ENCODE results near the gene TBC1D22A. TPM values are rescaled to one million over a fixed set of nuclear protein-coding genes. Genes with fewer than 3 reads are reported as not detected.

The TBC1D22A gene
- total RNA-seq, 6 donors from 2014 or later: 27.1 to 48.2 (median 35.3) TPM

DNA sequence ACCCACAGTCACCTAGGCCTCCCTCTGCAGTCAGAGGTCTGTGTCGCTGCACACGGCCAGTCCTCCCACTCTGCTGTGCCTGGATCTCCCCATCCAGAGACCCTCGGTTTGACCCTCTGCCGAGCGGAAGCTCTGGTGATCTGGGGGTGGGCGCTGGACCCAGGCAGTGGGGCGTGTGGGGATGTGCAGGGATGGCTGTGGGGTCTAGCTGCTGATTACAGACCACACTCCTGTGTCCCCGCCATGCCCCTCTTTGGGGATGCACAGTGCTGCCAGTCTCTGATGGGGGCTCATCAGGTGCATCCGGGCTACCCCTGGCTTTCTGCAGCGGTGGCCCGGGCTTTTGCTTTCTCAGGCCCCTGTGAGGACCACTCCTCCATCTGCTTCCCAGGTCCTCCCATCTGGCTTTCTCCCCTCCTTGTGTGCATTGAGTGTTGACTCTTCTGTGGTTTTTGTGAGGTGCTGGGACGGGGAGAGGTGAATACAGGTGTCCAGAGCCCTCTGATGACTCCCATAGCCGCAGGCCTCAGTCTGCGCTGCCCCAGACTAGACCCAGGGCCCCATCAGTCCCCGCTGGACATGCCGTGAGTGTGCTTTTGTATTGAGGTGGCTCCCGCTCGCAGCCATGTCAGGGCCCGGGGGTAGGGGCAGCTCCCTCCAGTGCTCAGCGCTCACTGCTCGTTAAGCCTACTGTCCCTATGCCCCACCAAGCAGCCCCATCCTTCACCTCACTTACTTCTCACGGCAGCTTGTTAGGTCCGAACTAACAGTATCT, 251.6 kb downstream of the TBC1D22A start:
- DNase-seq (no peak), ATAC-seq (ENCODE audit: low FRiP score in 2 of 2) (no peak)
- peaks cover 0 to 7% (median 3%) of the 10 kb centered on the region in 4 donors for H3K36me3 ChIP-seq
- no peaks in the 10 kb centered on the region for H3K9me3 ChIP-seq
- H3K27ac ChIP-seq: peak overlapping the region in 1 of 4 donors; percentile 63
- no peaks in the 10 kb centered on the region for H3K27me3 ChIP-seq
- TF ChIP-seq POLR2AphosphoS5 (IDR thresholded peaks at IDR 0.05) (no peak), POLR2A (IDR thresholded peaks at IDR 0.05) (no peak), EP300 (IDR thresholded peaks at IDR 0.05) (no peak)
- TF ChIP-seq, protein P1, sequence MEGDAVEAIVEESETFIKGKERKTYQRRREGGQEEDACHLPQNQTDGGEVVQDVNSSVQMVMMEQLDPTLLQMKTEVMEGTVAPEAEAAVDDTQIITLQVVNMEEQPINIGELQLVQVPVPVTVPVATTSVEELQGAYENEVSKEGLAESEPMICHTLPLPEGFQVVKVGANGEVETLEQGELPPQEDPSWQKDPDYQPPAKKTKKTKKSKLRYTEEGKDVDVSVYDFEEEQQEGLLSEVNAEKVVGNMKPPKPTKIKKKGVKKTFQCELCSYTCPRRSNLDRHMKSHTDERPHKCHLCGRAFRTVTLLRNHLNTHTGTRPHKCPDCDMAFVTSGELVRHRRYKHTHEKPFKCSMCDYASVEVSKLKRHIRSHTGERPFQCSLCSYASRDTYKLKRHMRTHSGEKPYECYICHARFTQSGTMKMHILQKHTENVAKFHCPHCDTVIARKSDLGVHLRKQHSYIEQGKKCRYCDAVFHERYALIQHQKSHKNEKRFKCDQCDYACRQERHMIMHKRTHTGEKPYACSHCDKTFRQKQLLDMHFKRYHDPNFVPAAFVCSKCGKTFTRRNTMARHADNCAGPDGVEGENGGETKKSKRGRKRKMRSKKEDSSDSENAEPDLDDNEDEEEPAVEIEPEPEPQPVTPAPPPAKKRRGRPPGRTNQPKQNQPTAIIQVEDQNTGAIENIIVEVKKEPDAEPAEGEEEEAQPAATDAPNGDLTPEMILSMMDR (IDR thresholded peaks at IDR 0.05): no peak
- no peak overlapping the region for H3K4me3 ChIP-seq
- H3K4me1 ChIP-seq: peaks cover 0 to 17% (median 7%) of the 10 kb centered on the region in 4 donors
- 86 to 95% methylated on average over 18 to 19 of the region's 23 CpGs for WGBS, 2 donors

DNA sequence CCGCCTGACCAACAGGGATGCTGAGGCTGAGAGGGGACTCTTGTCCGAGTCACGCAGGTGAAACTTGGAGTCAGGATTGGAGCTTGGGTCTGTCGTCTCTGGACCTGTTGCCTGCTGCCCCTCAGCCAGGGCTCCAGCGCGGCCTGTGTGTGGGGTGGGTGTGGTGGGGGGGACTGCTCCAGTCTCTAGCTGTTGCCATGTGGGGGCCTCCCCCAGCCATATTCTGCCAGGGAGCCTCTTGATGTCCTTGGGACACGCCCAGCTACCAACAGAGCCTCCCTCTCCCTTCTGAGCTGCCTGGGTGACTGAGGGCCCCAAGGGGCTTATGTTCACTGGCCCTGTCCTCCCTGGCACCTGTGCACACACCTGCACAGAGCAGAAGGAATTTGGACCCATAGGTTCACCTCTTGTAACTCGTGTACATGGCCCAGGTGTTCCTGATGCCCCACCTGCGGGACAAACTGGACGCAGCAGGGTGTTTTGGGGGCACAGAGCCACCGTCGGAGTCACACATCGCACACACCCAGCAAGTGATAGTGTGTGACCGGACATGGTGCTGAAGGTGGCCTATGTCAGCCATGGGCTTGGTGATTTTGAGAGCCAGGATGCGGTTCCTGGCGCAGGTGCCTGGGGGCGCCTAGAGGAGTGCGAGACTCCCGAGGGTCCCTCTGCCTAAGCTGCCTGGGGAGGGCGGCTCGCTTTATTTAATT, 252.3 kb downstream of the TBC1D22A start:
- 96 to 97% methylated on average over 10 to 21 of the region's 21 CpGs for WGBS, 2 donors
- Histone ChIP-seq H3K4me3 (no peak overlapping the region), H3K27me3 (no peaks in the 10 kb centered on the region), H3K9me3 (no peaks in the 10 kb centered on the region), H3K4me1 (peaks cover 0 to 17% (median 7%) of the 10 kb centered on the region in 4 donors), H3K27ac (no peak overlapping the region), H3K36me3 (peaks cover 0 to 3% (median 1%) of the 10 kb centered on the region in 4 donors)
- ATAC-seq (ENCODE audit: low FRiP score in 2 of 2): no peak
- no peak for TF ChIP-seq EP300 (IDR thresholded peaks at IDR 0.05)
- peak in 1 of 2 donors; percentile 13 for DNase-seq

DNA sequence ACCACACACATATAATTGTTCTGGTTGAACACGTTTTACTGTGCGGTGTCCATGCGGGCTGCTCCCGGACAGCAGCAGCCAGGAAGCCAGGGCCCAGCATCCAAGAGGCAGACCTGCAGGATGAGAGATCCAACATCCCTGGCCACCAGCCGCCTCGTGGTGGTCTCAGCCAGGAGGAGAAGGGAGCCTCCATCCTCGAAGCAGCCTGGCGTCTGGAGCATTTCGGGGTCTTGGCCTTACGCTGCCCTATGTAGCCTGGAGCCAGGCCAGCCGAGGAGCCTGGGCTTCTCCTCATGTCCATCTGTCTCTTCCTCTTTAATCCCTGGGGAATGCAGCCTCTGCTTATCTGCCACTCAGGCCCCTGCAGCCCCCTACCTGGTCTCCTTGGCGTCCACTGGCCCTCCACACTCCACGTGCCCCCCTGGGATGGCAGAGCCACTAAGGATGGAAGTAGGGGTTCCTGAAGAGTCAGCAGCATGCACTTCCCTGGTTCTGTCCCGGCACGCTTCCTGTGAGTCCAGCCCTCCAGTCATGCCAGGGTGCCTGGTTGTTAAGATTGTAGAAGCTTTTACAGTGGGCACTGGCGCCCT, 253.2 kb downstream of the TBC1D22A start:
- no peak for ATAC-seq (ENCODE audit: low FRiP score in 2 of 2)
- no peaks in the 10 kb centered on the region for H3K9me3 ChIP-seq
- peaks cover 0 to 17% (median 7%) of the 10 kb centered on the region in 4 donors for H3K4me1 ChIP-seq
- peak in 1 of 2 donors; percentile 15 for DNase-seq
- no peak overlapping the region for H3K27ac ChIP-seq
- H3K36me3 ChIP-seq: peaks cover 0 to 3% (median 1%) of the 10 kb centered on the region in 4 donors
- TF ChIP-seq EP300 (IDR thresholded peaks at IDR 0.05) (no peak), POLR2A (IDR thresholded peaks at IDR 0.05) (no peak), POLR2AphosphoS5 (IDR thresholded peaks at IDR 0.05) (no peak)
- TF ChIP-seq, protein P1 (IDR thresholded peaks at IDR 0.05): no peak
- H3K4me3 ChIP-seq: no peak overlapping the region
- H3K27me3 ChIP-seq: no peaks in the 10 kb centered on the region
- 96 to 97% methylated on average over 13 to 16 of the region's 16 CpGs for WGBS, 2 donors

DNA sequence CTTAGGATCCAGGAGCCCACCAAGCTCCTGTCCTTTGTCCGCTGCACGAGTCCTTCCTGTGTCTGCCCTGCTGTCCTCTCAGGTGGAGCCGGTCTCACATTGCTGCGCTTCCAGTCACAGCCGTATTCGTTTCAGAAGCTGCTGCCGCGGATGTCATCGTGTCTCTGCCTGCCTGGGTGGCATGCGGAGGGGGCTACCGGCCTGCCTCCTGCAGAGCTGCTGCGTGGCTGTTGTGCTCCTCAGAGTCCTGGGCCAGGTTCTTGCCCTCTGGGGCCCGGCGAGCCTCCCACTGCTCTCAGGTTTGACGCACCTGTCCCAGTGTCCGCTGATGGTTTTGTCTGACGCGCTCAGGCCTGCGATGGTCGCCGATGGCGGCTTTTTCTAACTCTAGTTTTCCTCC, 254.2 kb downstream of the TBC1D22A start:
- DNase-seq (peak in 1 of 2 donors; percentile 8), ATAC-seq (ENCODE audit: low FRiP score in 2 of 2) (no peak)
- 98% methylated on average over 20 to 22 of the region's 22 CpGs for WGBS, 2 donors
- TF ChIP-seq POLR2A (IDR thresholded peaks at IDR 0.05) (no peak), POLR2AphosphoS5 (IDR thresholded peaks at IDR 0.05) (no peak), EP300 (IDR thresholded peaks at IDR 0.05) (no peak)
- TF ChIP-seq, protein P1 (IDR thresholded peaks at IDR 0.05): no peak
- Histone ChIP-seq H3K4me1 (peaks cover 0 to 17% (median 7%) of the 10 kb centered on the region in 4 donors), H3K27ac (no peak overlapping the region), H3K9me3 (no peaks in the 10 kb centered on the region), H3K27me3 (no peaks in the 10 kb centered on the region), H3K36me3 (peaks cover 0 to 3% (median 1%) of the 10 kb centered on the region in 4 donors), H3K4me3 (no peak overlapping the region)

DNA sequence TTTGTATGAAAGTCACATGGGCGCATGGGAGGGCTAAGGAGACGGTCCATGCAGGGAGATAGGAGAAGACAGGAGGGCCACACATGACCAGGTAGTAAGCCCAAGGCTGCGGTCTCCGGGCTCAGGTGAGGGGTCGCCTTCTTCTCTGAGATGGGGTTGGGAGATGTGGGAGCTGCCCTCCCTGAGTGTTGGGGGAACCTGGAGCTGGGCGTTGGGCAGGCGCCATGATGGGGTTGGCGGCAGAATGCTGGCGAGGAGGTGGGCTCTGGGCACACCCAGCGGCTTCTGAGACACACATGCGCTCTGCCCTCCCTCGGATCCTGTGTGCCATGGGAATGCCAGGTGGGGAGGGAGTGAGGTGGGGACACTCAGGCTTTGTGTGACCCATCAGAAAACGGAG, 254.8 kb downstream of the TBC1D22A start:
- Histone ChIP-seq H3K27me3 (no peaks in the 10 kb centered on the region), H3K4me3 (no peak overlapping the region), H3K9me3 (no peaks in the 10 kb centered on the region), H3K4me1 (peaks cover 0 to 17% (median 7%) of the 10 kb centered on the region in 4 donors), H3K36me3 (peaks cover 0 to 3% (median 1%) of the 10 kb centered on the region in 4 donors), H3K27ac (no peak overlapping the region)
- ATAC-seq (ENCODE audit: low FRiP score in 2 of 2) (no peak), DNase-seq (peak in 1 of 2 donors; percentile 8)
- WGBS, 2 donors: 93 to 94% methylated on average over 10 to 13 of the region's 13 CpGs
- TF ChIP-seq EP300 (IDR thresholded peaks at IDR 0.05): no peak
- TF ChIP-seq POLR2A (IDR thresholded peaks at IDR 0.05): no peak
- TF ChIP-seq, protein P1 (IDR thresholded peaks at IDR 0.05): no peak
- no peak for TF ChIP-seq POLR2AphosphoS5 (IDR thresholded peaks at IDR 0.05)

Data from upper lobe of left lung (tissue), 6 donors.